Neuronal stem cell (in vitro differentiated cells): ENCODE results near the gene ADH1A.

ENCODE experiments used
- DNase-seq: peaks from one replicate; pipeline ENCODE4 v3.0.0-alpha.2; 2013; ENCODE audit warnings: low spot score
- H2AFZ ChIP-seq: one replicate; pipeline ENCODE4 v1.6.1; 2013; ENCODE audit warnings: mild to moderate bottlenecking, low read length, inconsistent platforms
- H2AK5ac ChIP-seq: 2 replicates; pipeline ENCODE4 v1.6.1; 2013; ENCODE audit warnings: low read depth, mild to moderate bottlenecking, inconsistent platforms, low read length, moderate library complexity, mixed read lengths
- H2BK120ac ChIP-seq: 2 replicates; pipeline ENCODE4 v1.6.1; 2013; ENCODE audit warnings: low read depth, mild to moderate bottlenecking, inconsistent platforms, low read length, moderate library complexity, mixed read lengths
- H2BK12ac ChIP-seq: one replicate; pipeline ENCODE4 v1.6.1; 2013; ENCODE audit warnings: low read length, inconsistent platforms
- H2BK15ac ChIP-seq: 2 replicates; pipeline ENCODE4 v1.6.1; 2013; ENCODE audit warnings: mild to moderate bottlenecking, low read length, inconsistent platforms, mixed read lengths
- H2BK5ac ChIP-seq: one replicate; pipeline ENCODE4 v1.6.1; 2013; ENCODE audit warnings: inconsistent platforms, mild to moderate bottlenecking, low read length, moderate library complexity
- H3K14ac ChIP-seq: one replicate; pipeline ENCODE4 v1.6.1; 2013; ENCODE audit warnings: low read length, inconsistent platforms
- H3K18ac ChIP-seq: 2 replicates; pipeline ENCODE4 v1.6.1; 2013; ENCODE audit warnings: low read length, inconsistent platforms
- H3K23ac ChIP-seq: 2 replicates; pipeline ENCODE4 v1.6.1; 2013; ENCODE audit warnings: low read depth, mild to moderate bottlenecking, mixed read lengths, low read length, inconsistent platforms; ENCODE audit not compliant: poor library complexity
- H3K27ac ChIP-seq: replicated peaks from 3 replicates; pipeline ENCODE4 v1.5.1; 2013; ENCODE audit warnings: low read length, inconsistent platforms
- H3K27me3 ChIP-seq, 3 experiments: 2 replicates each; pipeline ENCODE4 v1.6.1; 2013; ENCODE audit warnings: low read length in 3 of 3, mild to moderate bottlenecking in 2 of 3, inconsistent platforms in 1 of 3, low read depth in 1 of 3, mixed read lengths in 1 of 3, moderate library complexity in 1 of 3; ENCODE audit not compliant: control insufficient read depth in 3 of 3, insufficient read depth in 3 of 3
- H3K36me3 ChIP-seq, 2 donors: replicated peaks in 1 of 2; 2 replicates each; pipeline ENCODE4 v1.6.1; 2013; ENCODE audit warnings: low read length in 2 of 2; ENCODE audit not compliant: control insufficient read depth in 2 of 2, insufficient read depth in 2 of 2
- H3K4ac ChIP-seq: 2 replicates; pipeline ENCODE4 v1.6.1; 2013; ENCODE audit warnings: inconsistent platforms, mild to moderate bottlenecking, low read length, moderate library complexity
- H3K4me1 ChIP-seq, 2 donors: 1 replicate in 1 of 2; 2 replicates in 1 of 2; pipeline ENCODE4 v1.6.1; 2013; ENCODE audit warnings: low read length in 2 of 2, low read depth in 1 of 2; ENCODE audit not compliant: control insufficient read depth in 2 of 2, insufficient read depth in 1 of 2
- H3K4me2 ChIP-seq: one replicate; pipeline ENCODE4 v1.6.1; 2013; ENCODE audit warnings: mild to moderate bottlenecking, low read length, inconsistent platforms; ENCODE audit not compliant: insufficient read depth, poor library complexity, severe bottlenecking
- H3K4me3 ChIP-seq, 2 donors: 2 replicates each; pipeline ENCODE4 v1.5.1; 2013; ENCODE audit warnings: low read length in 2 of 2, mild to moderate bottlenecking in 2 of 2, inconsistent platforms in 1 of 2, moderate library complexity in 1 of 2
- H3K79me1 ChIP-seq: one replicate; pipeline ENCODE4 v1.6.1; 2013; ENCODE audit warnings: low read depth, mild to moderate bottlenecking, inconsistent platforms, low read length, moderate library complexity
- H3K9ac ChIP-seq: one replicate; pipeline ENCODE4 v1.6.1; 2013; ENCODE audit warnings: mild to moderate bottlenecking, low read depth, low read length, inconsistent platforms; ENCODE audit not compliant: poor library complexity
- H3K9me3 ChIP-seq, 2 donors: replicated peaks in 1 of 2; 2 replicates each; pipeline versions ENCODE3 to v1.6.1; 2013; ENCODE audit warnings: low read length in 2 of 2, mild to moderate bottlenecking in 2 of 2, inconsistent platforms in 1 of 2, low read depth in 1 of 2, mixed read lengths in 1 of 2, moderate library complexity in 1 of 2; ENCODE audit not compliant: control insufficient read depth in 2 of 2, insufficient read depth in 1 of 2
- H4K8ac ChIP-seq: one replicate; pipeline ENCODE4 v1.6.1; 2013; ENCODE audit warnings: low read depth, mild to moderate bottlenecking, inconsistent platforms, low read length, moderate library complexity
- H4K91ac ChIP-seq: one replicate; pipeline ENCODE4 v1.6.1; 2013; ENCODE audit warnings: low read length, low read depth, mild to moderate bottlenecking, inconsistent platforms; ENCODE audit not compliant: poor library complexity
- WGBS, 2 donors: extraction: QIAGEN DNeasy Blood & Tissue Kit; methylation state at CpG; one replicate each; pipeline ENCODE4 v1.1.7; 2013; ENCODE audit warnings: missing lambda C conversion rate in 2 of 2, mixed read lengths in 1 of 2; ENCODE audit not compliant: insufficient read length in 2 of 2, insufficient replicate concordance in 1 of 2; ENCODE audit errors: extremely low coverage in 2 of 2; 5-methylcytosine and 5-hydroxymethylcytosine counted together

Gene ADH1A

DNA sequence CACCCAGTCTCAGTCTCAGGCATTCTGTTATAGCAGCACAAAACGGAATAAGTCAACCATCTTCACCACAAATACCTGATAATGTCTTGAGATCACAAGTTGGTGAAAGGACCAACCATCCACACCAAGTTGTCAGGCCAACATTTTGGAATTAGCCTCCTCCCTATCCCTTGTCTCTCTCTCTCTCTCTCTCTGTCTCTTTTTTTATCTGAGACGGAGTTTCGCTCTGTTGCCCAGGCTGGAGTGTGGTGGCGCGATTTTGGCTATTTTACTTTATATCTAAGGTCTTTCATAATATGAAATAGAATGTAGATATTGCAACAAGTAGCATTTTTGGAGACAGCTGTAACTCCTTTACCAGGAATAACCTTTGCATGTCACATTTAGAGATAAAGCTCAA is 15.7 kb downstream of the ADH1A start:
- no peak overlapping the region for H4K91ac ChIP-seq
- no peak overlapping the region for H3K9ac ChIP-seq
- no peak overlapping the region for H3K4ac ChIP-seq
- no CpG with 5 or more reads among the region's 5 CpGs for WGBS, 2 donors
- H3K9me3 ChIP-seq = no peaks in the 10 kb centered on the region
- H2BK12ac ChIP-seq = no peak overlapping the region
- H3K18ac ChIP-seq = no peak overlapping the region
- H3K4me1 ChIP-seq = no peaks in the 10 kb centered on the region
- H3K4me3 ChIP-seq = no peak overlapping the region
- no peaks in the 10 kb centered on the region for H3K27me3 ChIP-seq
- H3K14ac ChIP-seq = no peak overlapping the region
- H2BK120ac ChIP-seq = no peak overlapping the region
- H2AFZ ChIP-seq = no peak overlapping the region
- H2BK15ac ChIP-seq = no peak overlapping the region
- DNase-seq = no peak
- no peaks in the 10 kb centered on the region for H3K79me1 ChIP-seq
- no peak overlapping the region for H2AK5ac ChIP-seq
- H4K8ac ChIP-seq = no peak overlapping the region
- H3K36me3 ChIP-seq = no peaks in the 10 kb centered on the region
- no peak overlapping the region for H3K27ac ChIP-seq
- no peak overlapping the region for H2BK5ac ChIP-seq
- H3K4me2 ChIP-seq = no peak overlapping the region
- H3K23ac ChIP-seq = no peak overlapping the region

DNA sequence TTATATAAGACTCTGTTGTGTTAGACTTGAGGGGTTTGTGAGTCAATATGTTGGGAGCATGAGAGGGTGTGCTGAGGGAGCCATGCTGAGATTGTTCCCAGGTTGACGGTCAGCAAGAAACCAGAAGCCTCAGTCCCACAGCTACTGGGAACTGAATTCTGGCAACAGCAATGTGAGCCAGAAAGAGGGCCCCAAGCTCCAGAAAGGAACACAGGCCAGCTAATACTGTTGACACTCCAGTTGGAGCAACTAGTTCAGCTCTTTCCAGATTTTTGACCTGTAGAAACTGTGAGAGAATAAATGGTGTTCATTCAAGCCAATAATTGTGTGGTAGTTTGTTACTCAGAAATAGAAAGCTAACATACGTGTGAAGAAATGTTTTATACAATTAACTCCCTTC is 17.1 kb downstream of the ADH1A start:
- no peak overlapping the region for H3K18ac ChIP-seq
- WGBS, 2 donors = no CpG with 5 or more reads among the region's 2 CpGs
- no peak overlapping the region for H4K8ac ChIP-seq

DNA sequence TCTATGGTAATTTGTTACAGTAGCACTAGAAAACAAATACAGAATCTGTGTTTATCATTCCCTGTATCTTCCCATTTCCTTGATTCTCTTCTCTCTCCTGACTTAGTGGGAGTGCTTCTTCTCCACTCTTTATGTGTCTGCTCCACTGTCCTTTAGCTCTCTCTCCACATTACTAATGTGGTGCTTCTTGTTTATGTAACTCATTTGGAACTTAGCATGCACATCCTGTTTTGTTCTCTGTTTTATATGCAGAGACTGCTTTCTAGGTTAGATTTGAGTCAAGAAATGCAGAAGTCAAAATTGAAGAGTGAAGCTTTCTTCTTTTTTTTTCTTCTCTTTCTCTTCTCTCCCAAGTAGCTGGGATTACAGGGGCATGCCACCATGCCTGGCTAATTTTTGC is 25.9 kb downstream of the ADH1A start:
- no peak overlapping the region for H3K4ac ChIP-seq
- H3K23ac ChIP-seq = no peak overlapping the region
- DNase-seq = no peak
- no peak overlapping the region for H2BK5ac ChIP-seq
- no peak overlapping the region for H2AK5ac ChIP-seq
- no peak overlapping the region for H2AFZ ChIP-seq
- H2BK120ac ChIP-seq = no peak overlapping the region
- no peaks in the 10 kb centered on the region for H3K27me3 ChIP-seq
- H3K9ac ChIP-seq = no peak overlapping the region
- H3K36me3 ChIP-seq = no peaks in the 10 kb centered on the region
- H3K4me2 ChIP-seq = no peak overlapping the region
- no peak overlapping the region for H3K4me3 ChIP-seq
- no peak overlapping the region for H3K27ac ChIP-seq
- H3K9me3 ChIP-seq = no peaks in the 10 kb centered on the region
- H4K8ac ChIP-seq = no peak overlapping the region
- H3K18ac ChIP-seq = no peak overlapping the region
- H2BK12ac ChIP-seq = no peak overlapping the region
- H2BK15ac ChIP-seq = no peak overlapping the region
- H3K4me1 ChIP-seq = no peaks in the 10 kb centered on the region
- no peaks in the 10 kb centered on the region for H3K79me1 ChIP-seq
- no peak overlapping the region for H3K14ac ChIP-seq
- no peak overlapping the region for H4K91ac ChIP-seq

More for the DNA sequence above, 17.1 kb downstream of the ADH1A start:
- Histone ChIP-seq H3K27ac (no peak overlapping the region), H3K14ac (no peak overlapping the region), H2BK15ac (no peak overlapping the region), H3K4me2 (no peak overlapping the region), H4K91ac (no peak overlapping the region), H3K23ac (no peak overlapping the region), H3K4ac (no peak overlapping the region), H3K4me1 (no peaks in the 10 kb centered on the region), H3K4me3 (no peak overlapping the region), H3K9me3 (no peaks in the 10 kb centered on the region), H3K79me1 (no peaks in the 10 kb centered on the region), H3K27me3 (no peaks in the 10 kb centered on the region), H2AFZ (no peak overlapping the region), H3K9ac (no peak overlapping the region), H2BK12ac (no peak overlapping the region), H3K36me3 (no peaks in the 10 kb centered on the region), H2BK5ac (no peak overlapping the region), H2BK120ac (no peak overlapping the region), H2AK5ac (no peak overlapping the region)
- no peak for DNase-seq

DNA sequence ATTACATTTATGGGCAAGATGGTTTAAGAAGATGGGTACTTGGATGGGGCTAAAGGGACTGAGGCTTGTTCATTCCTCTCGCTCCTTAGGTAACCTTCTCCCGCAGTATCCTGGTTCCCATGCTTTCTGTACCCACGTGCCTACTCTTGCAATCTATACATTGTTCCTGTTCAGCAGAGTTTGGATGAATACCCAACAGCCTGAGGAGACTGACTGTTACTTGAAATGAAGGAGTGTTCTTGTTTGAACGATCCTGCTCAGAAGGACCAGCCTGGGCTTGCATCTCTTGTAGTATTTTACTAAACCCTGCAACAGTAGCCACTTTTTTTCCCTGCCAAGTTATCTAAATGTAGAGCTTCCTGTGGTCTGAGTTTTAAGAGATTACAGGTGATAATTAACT is 38.0 kb downstream of the ADH1A start:
- H4K91ac ChIP-seq = no peak overlapping the region
- no peak overlapping the region for H2BK120ac ChIP-seq
- H2AK5ac ChIP-seq = no peak overlapping the region
- H3K4me3 ChIP-seq = no peak overlapping the region
- no peak overlapping the region for H2BK5ac ChIP-seq
- H3K18ac ChIP-seq = no peak overlapping the region
- H3K4me1 ChIP-seq = no peaks in the 10 kb centered on the region
- no peak overlapping the region for H3K4ac ChIP-seq
- no peak overlapping the region for H3K14ac ChIP-seq
- no peak overlapping the region for H4K8ac ChIP-seq
- H2AFZ ChIP-seq = no peak overlapping the region
- H3K9me3 ChIP-seq = no peaks in the 10 kb centered on the region
- no peak for DNase-seq
- H3K79me1 ChIP-seq = no peaks in the 10 kb centered on the region
- no peak overlapping the region for H3K27ac ChIP-seq
- no peak overlapping the region for H2BK15ac ChIP-seq
- no peaks in the 10 kb centered on the region for H3K36me3 ChIP-seq
- H3K23ac ChIP-seq = no peak overlapping the region
- no CpG with 5 or more reads among the region's 4 CpGs for WGBS, 2 donors
- no peaks in the 10 kb centered on the region for H3K27me3 ChIP-seq
- no peak overlapping the region for H3K9ac ChIP-seq
- H2BK12ac ChIP-seq = no peak overlapping the region
- H3K4me2 ChIP-seq = no peak overlapping the region
